Thyroid gland (tissue), 4 donors: Measurements from ENCODE around the gene KPNA2. TPM values are rescaled to one million over a fixed set of nuclear protein-coding genes. Genes with fewer than 3 reads are reported as not detected.
"Not testable (repeated sequence)": the region's sequence is repeated elsewhere in the genome, so short reads cannot be mapped to it uniquely, and the experiment has no call there.

Experiments used
- DNase-seq, 2 donors: peaks; one replicate each; pipeline ENCODE4 v3.0.0-alpha.2; 2019
- H3K27ac ChIP-seq, 3 donors: fragments of 200-600 bp; sonication (generic); 1 replicate in 2 of 3; 2 replicates in 1 of 3; pipeline ENCODE4 v1.5.1; 2016 to 2019; ENCODE audit warnings: mild to moderate bottlenecking in 1 of 3, moderate library complexity in 1 of 3
- H3K27me3 ChIP-seq: fragments of 200-600 bp; sonication (generic); one replicate; pipeline ENCODE4 v1.5.1; 2019
- H3K36me3 ChIP-seq, 2 donors: fragments of 200-600 bp; sonication (generic); one replicate each; pipeline ENCODE4 v1.5.1; 2016 to 2019
- H3K4me1 ChIP-seq, 2 donors: fragments of 200-600 bp; sonication (generic); one replicate each; pipeline ENCODE4 v1.5.1; 2017 to 2019
- H3K4me3 ChIP-seq, 3 donors: fragments of 200-600 bp; sonication (generic); replicated peaks in 1 of 3; 1 replicate in 2 of 3; 2 replicates in 1 of 3; pipeline ENCODE4 v1.5.1; 2016; ENCODE audit warnings: mild to moderate bottlenecking in 1 of 3
- H3K9me3 ChIP-seq: fragments of 200-600 bp; sonication (generic); one replicate; pipeline ENCODE4 v1.5.1; 2017
- POLR2A ChIP-seq, 2 donors: fragments of 450-650 bp; IDR thresholded peaks; one replicate each; pipeline ENCODE4 v1.6.1; 2017; ENCODE audit warnings: antibody characterized with exemption in 2 of 2, mild to moderate bottlenecking in 2 of 2, moderate library complexity in 1 of 2
- WGBS, 2 donors: methylation state at CpG; one replicate each; pipeline ENCODE4 v1.1.5; 2017; 5-methylcytosine and 5-hydroxymethylcytosine counted together
- intact Hi-C: fragments of 100-400 bp; cut with DNase I; formaldehyde crosslinking; loops from one replicate; pipeline ENCODE4 v1.15.1; 2023
- total RNA-seq, 4 donors: library from RNA; depleted of rRNA; stranded (reverse); fragments of >200 nt; gene quantifications; one replicate each; pipeline ENCODE4 v1.2.3, GENCODE V29; 2016
- TF ChIP-seq, protein P1 (sequence below), 6 experiments: fragments of 200-600 bp in 3 of 6; fragments of 450-650 bp in 3 of 6; sonication (generic) in 3 of 6; IDR thresholded peaks; one replicate each; pipeline ENCODE4 v1.5.1; 2016 to 2019; ENCODE audit warnings: antibody characterized with exemption in 6 of 6, mild to moderate bottlenecking in 2 of 6, inconsistent platforms in 1 of 6, moderate library complexity in 1 of 6

Gene KPNA2
- total RNA-seq, 4 donors from 2014 or later = 13.3 to 25.8 (median 17.5) TPM

DNA sequence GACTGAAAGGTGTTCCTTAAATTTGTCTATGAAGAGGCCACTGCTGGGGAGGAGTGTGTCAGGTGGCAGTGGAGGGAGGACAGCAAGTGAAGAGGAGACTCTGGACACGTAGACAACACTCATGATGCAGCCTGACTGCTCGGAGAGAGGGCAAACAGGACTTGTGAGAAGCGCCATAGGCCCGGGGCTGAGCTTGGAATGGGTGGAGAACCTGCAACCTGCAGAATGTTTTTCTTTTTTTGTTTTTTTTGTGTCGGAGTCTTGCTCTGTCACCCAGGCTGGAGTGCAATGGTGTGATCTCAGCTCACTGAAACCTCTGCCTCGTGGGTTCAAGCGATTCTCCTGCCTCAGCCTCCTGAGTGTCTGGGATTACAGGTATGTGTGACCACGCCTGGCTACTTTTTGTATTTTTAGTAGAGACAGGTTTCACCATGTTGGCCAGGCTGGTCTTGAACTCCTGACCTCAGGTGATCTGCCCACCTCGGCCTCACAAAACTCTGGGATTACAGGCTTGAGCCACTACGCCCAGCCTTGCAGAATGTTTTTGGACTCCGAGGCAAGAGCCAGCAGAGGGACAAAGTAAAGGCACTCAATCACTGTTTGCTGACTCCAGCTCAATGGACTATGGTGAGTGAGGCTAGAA, 20.3 kb upstream of the KPNA2 start:
- Histone ChIP-seq H3K9me3 (no peaks in the 10 kb centered on the region), H3K4me1 (peaks cover 0 to under 1% of the 10 kb centered on the region in 2 donors), H3K27ac (no peak overlapping the region), H3K36me3 (no peaks in the 10 kb centered on the region), H3K27me3 (no peaks in the 10 kb centered on the region), H3K4me3 (no peak overlapping the region)
- TF ChIP-seq, protein P1, sequence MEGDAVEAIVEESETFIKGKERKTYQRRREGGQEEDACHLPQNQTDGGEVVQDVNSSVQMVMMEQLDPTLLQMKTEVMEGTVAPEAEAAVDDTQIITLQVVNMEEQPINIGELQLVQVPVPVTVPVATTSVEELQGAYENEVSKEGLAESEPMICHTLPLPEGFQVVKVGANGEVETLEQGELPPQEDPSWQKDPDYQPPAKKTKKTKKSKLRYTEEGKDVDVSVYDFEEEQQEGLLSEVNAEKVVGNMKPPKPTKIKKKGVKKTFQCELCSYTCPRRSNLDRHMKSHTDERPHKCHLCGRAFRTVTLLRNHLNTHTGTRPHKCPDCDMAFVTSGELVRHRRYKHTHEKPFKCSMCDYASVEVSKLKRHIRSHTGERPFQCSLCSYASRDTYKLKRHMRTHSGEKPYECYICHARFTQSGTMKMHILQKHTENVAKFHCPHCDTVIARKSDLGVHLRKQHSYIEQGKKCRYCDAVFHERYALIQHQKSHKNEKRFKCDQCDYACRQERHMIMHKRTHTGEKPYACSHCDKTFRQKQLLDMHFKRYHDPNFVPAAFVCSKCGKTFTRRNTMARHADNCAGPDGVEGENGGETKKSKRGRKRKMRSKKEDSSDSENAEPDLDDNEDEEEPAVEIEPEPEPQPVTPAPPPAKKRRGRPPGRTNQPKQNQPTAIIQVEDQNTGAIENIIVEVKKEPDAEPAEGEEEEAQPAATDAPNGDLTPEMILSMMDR (IDR thresholded peaks at IDR 0.05) = no peak
- TF ChIP-seq POLR2A (IDR thresholded peaks at IDR 0.05) = no peak
- intact Hi-C loops = loop anchor here (10.0 kb wide), 1 partner anchor 50 kb away; no protein-coding TSS in a partner anchor
- no peak for DNase-seq
- WGBS, 2 donors = 63 to 71% methylated on average over 11 of the region's 11 CpGs

DNA sequence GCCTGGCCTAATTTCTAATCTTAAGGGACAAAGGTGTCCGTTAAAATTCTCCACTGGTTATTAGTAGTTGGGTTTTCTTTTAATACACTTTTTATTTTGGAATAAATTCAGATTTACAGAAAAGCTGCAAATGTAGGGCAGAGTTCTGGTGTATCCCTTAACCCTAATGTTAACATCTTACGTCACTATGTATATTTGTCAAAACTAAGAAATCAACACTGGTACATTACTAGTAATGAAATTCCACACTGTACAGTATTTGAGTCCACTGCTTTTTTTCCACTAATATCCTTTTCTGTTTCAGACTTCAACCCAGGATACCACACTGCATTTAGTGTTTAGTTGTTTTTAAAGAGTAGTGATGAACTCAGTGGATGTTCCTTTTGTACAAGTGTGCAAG, 18.7 kb upstream of the KPNA2 start:
- Histone ChIP-seq H3K27me3 (no peaks in the 10 kb centered on the region), H3K4me1 (peaks cover 4% of the 10 kb centered on the region in 2 donors), H3K9me3 (no peaks in the 10 kb centered on the region), H3K4me3 (no peak overlapping the region), H3K27ac (no peak overlapping the region), H3K36me3 (no peaks in the 10 kb centered on the region)
- TF ChIP-seq, protein P1 (IDR thresholded peaks at IDR 0.05) = no peak
- no peak for TF ChIP-seq POLR2A (IDR thresholded peaks at IDR 0.05)
- intact Hi-C loops = loop anchor here (10.0 kb wide), 1 partner anchor 52 kb away; no protein-coding TSS in a partner anchor
- 90 to 95% methylated on average over 2 of the region's 2 CpGs for WGBS, 2 donors
- DNase-seq = no peak

DNA sequence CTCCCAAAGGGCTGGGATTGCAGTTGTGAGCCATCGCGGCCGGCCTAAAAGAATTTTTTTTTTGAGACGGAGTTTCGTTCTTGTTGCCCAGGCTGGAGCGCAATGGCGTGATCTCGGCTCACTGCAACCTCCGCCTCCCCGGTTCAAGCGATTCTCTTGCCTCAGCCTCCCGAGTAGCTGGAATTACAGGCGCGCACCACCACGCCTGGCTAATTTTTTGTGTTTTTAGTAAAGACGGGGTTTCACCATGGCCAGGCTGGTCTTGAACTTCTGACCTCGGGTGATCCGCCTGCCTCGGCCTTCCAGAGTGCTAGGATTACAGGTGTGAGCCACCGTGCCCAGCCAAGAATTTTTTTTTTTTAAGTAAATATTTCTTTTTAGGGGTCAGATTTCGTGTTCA, 17.0 kb upstream of the KPNA2 start:
- intact Hi-C loops = loop anchor here (10.0 kb wide), 1 partner anchor 54 kb away; no protein-coding TSS in a partner anchor
- not testable (repeated sequence) for H3K27ac ChIP-seq, H3K36me3 ChIP-seq, H3K9me3 ChIP-seq, DNase-seq, H3K27me3 ChIP-seq, H3K4me1 ChIP-seq, H3K4me3 ChIP-seq
- 94 to 95% methylated on average over 21 of the region's 21 CpGs for WGBS, 2 donors

DNA sequence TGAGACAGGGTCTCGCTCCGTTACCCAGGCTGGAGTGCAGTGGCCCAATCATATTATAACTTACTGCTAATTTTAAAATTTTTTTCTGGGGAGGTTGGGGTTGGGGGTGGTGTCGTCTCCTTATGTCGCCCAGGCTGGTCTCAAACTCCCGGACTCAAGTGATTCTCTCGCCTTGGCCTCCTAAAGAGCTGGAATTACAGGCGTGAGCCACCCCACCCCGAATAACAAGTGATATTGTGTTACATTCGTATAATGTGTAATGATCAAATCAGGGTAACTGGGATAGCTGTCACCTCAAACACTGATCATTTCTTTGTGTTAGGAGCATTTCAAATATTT, 16.2 kb upstream of the KPNA2 start:
- H3K27ac ChIP-seq = no peak overlapping the region
- DNase-seq = no peak
- WGBS, 2 donors = 79 to 88% methylated on average over 9 of the region's 9 CpGs
- no peaks in the 10 kb centered on the region for H3K9me3 ChIP-seq
- no peak for TF ChIP-seq POLR2A (IDR thresholded peaks at IDR 0.05)
- TF ChIP-seq, protein P1 (IDR thresholded peaks at IDR 0.05) = no peak
- peaks cover 4% of the 10 kb centered on the region in 2 donors for H3K4me1 ChIP-seq
- no peaks in the 10 kb centered on the region for H3K36me3 ChIP-seq
- intact Hi-C loops = loop anchor here (10.0 kb wide), 1 partner anchor 55 kb away; no protein-coding TSS in a partner anchor
- no peaks in the 10 kb centered on the region for H3K27me3 ChIP-seq
- H3K4me3 ChIP-seq = no peak overlapping the region

DNA sequence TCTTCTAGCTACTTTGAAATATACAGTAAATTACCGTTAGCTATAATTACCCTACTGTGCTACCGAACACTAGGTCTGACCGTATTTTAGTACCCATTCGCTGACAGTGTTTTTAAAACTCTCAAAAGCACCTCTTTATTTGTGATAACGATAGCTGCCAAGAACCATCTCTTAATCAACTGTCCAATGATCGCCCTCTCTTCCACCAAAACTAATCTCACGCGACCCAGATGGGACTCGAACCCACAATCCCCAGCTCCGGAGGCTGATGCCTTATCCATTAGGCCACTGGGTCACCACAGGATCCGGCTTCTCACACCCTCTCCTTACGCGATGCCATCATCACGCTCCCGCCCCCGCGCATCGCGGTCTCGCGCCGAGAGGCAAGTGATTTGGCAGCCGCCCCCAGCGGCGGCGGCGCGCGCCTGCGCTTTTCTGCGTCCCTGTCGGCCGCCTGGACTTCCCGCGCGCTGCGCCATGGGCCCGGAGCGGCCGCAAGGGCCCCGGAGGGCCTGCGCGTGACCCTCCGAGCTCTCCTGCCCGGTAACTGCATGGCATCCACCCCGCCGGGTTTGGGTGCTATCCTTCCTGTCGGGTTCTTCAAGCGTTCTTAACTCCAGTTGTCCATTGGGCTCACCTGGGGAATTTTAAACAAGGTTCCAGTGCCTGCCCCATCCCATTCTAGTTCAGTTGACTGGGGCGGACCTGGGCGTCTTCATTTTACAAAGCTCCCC, 15.7 kb upstream of the KPNA2 start:
- 1% methylated on average over 32 to 47 of the region's 51 CpGs for WGBS, 2 donors
- Histone ChIP-seq H3K36me3 (no peaks in the 10 kb centered on the region), H3K4me3 (peak overlapping the region; percentile 27 to 41 (median 32)), H3K27ac (peak overlapping the region; percentile 77 to 89 (median 85)), H3K9me3 (no peaks in the 10 kb centered on the region), H3K27me3 (no peaks in the 10 kb centered on the region), H3K4me1 (peaks cover 4% of the 10 kb centered on the region in 2 donors)
- TF ChIP-seq POLR2A (IDR thresholded peaks at IDR 0.05) = peak in 1 of 2 donors; percentile 78
- TF ChIP-seq, protein P1 (IDR thresholded peaks at IDR 0.05) = peak in 5 of 6 experiments; percentile 5 to 52 (median 42)
- intact Hi-C loops = loop anchor here (10.0 kb wide), 1 partner anchor 55 kb away; no protein-coding TSS in a partner anchor
- peak; percentile 95 to 97 for DNase-seq
